Caki2 (cell line): Measurements from ENCODE around the gene EIF4ENIF1. TPM values are rescaled to one million over a fixed set of nuclear protein-coding genes. Genes with fewer than 3 reads are reported as not detected.
"Not testable (repeated sequence)": the region's sequence is repeated elsewhere in the genome, so short reads cannot be mapped to it uniquely, and the experiment has no call there.

Experiments used
- DNase-seq: peaks from one replicate; pipeline ENCODE4 v3.0.0-alpha.2; 2015; ENCODE audit warnings: low read depth
- in situ Hi-C: cut with HindIII; loops from 2 replicates; pipeline ENCODE4 v1.10.0; 2016; ENCODE audit warnings: low sequenced_read_pairs, low pct_unique_long_range_greater_than_20kb, mixed read lengths
- total RNA-seq: library from RNA; depleted of rRNA; stranded (reverse); fragments of >200 nt; shearing (Covaris generic); gene quantifications from 2 replicates; pipeline ENCODE4 v1.2.3, GENCODE V29; 2014; ENCODE audit warnings: low replicate concordance

Gene EIF4ENIF1
- total RNA-seq, 1 experiment from 2014 or later: 15.9 TPM

- peak; percentile 92 for DNase-seq
- in situ Hi-C loops: no loop called here
Measured at GRCh38 chr22:31496007-31496734, 6.5 kb upstream of the EIF4ENIF1 start, which contains the start of gene SFI1. TSS of gene SFI1 (plus strand) at chr22:31496536. CDS start at chr22:31508285, 11,749 bp downstream.

- no peak for DNase-seq
- in situ Hi-C loops: no loop called here
Measured at GRCh38 chr22:31495343-31495742, 5.7 kb upstream of the EIF4ENIF1 start.

GRCh38 chr22:31493355-31493754, 3.7 kb upstream of the EIF4ENIF1 start:
- in situ Hi-C loops, DNase-seq: not testable (repeated sequence)

- no peak for DNase-seq
- in situ Hi-C loops: no loop called here
Measured at GRCh38 chr22:31492151-31492550, 2.5 kb upstream of the EIF4ENIF1 start.

- in situ Hi-C loops: no loop called here
- no peak for DNase-seq
Measured at GRCh38 chr22:31491218-31491962, 1.7 kb upstream of the EIF4ENIF1 start.

GRCh38 chr22:31490496-31490925, 869 bp upstream of the EIF4ENIF1 start:
- in situ Hi-C loops: no loop called here
- peak; percentile 71 for DNase-seq

- peak; percentile 49 for DNase-seq
- in situ Hi-C loops: no loop called here
Measured at GRCh38 chr22:31488988-31489617, 539 bp downstream of the EIF4ENIF1 start.

GRCh38 chr22:31488346-31488883, 1.2 kb downstream of the EIF4ENIF1 start:
- DNase-seq: peak; percentile 47
- in situ Hi-C loops: no loop called here

- in situ Hi-C loops: no loop called here
Measured at GRCh38 chr22:31486951-31487350, 2.7 kb downstream of the EIF4ENIF1 start.

GRCh38 chr22:31486369-31486768, 3.3 kb downstream of the EIF4ENIF1 start:
- in situ Hi-C loops, DNase-seq: not testable (repeated sequence)

More at GRCh38 chr22:31486951-31487350, 2.7 kb downstream of the EIF4ENIF1 start:
- no peak for DNase-seq

- in situ Hi-C loops, DNase-seq: not testable (repeated sequence)
Measured at GRCh38 chr22:31482470-31482869, 7.2 kb downstream of the EIF4ENIF1 start.

- no peak for DNase-seq
- in situ Hi-C loops: no loop called here
Measured at GRCh38 chr22:31481129-31481528, 8.5 kb downstream of the EIF4ENIF1 start.

- no peak for DNase-seq
- in situ Hi-C loops: no loop called here
Measured at GRCh38 chr22:31477329-31477728, 12.3 kb downstream of the EIF4ENIF1 start.

- no peak for DNase-seq
- in situ Hi-C loops: no loop called here
Measured at GRCh38 chr22:31475800-31476199, 13.8 kb downstream of the EIF4ENIF1 start.

GRCh38 chr22:31474743-31475142, 14.9 kb downstream of the EIF4ENIF1 start:
- no peak for DNase-seq
- in situ Hi-C loops: no loop called here

- no peak for DNase-seq
- in situ Hi-C loops: no loop called here
Measured at GRCh38 chr22:31465307-31465706, 24.3 kb downstream of the EIF4ENIF1 start.

GRCh38 chr22:31461699-31462098, 27.9 kb downstream of the EIF4ENIF1 start:
- in situ Hi-C loops: no loop called here
- no peak for DNase-seq

GRCh38 chr22:31451709-31452571, 37.7 kb downstream of the EIF4ENIF1 start:
- DNase-seq: peak; percentile 47
- in situ Hi-C loops: no loop called here
